GM20000 (cell line): ENCODE results near the gene CCNK.
A peak's percentile ranks its signal among the peaks of the same experiment; 100 is the strongest.

ENCODE experiments used
- DNase-seq: peaks from one replicate; pipeline ENCODE4 v3.0.0; 2012; ENCODE audit warnings: low spot score
- TF ChIP-seq, protein P1 (sequence below): IDR thresholded peaks from 2 replicates; pipeline ENCODE4 v1.5.1; 2012; ENCODE audit warnings: mild to moderate bottlenecking, control low read depth; ENCODE audit errors: extremely low read depth, missing control alignments

Gene CCNK

DNA sequence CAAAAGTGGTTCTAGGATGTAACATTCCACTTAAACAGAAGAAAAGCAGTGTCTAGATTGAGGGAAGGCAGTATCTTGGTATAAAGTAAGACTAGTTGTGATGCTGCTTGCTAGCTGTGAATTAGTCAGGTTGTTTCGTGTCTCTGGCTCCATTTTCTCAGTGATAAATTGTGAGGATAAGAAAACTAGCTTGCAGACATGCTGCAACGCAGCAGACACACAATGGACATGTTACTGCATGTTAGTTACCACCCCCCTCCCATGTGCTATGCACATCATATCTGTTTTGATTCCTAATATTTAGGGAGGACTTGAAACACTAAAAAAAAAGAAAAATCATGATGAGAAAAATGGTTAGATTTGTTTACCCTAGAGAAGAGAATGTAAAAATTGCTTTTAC, 2.9 kb downstream of the CCNK start:
- TF ChIP-seq, protein P1, sequence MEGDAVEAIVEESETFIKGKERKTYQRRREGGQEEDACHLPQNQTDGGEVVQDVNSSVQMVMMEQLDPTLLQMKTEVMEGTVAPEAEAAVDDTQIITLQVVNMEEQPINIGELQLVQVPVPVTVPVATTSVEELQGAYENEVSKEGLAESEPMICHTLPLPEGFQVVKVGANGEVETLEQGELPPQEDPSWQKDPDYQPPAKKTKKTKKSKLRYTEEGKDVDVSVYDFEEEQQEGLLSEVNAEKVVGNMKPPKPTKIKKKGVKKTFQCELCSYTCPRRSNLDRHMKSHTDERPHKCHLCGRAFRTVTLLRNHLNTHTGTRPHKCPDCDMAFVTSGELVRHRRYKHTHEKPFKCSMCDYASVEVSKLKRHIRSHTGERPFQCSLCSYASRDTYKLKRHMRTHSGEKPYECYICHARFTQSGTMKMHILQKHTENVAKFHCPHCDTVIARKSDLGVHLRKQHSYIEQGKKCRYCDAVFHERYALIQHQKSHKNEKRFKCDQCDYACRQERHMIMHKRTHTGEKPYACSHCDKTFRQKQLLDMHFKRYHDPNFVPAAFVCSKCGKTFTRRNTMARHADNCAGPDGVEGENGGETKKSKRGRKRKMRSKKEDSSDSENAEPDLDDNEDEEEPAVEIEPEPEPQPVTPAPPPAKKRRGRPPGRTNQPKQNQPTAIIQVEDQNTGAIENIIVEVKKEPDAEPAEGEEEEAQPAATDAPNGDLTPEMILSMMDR, result no peak
- no peak for DNase-seq

DNA sequence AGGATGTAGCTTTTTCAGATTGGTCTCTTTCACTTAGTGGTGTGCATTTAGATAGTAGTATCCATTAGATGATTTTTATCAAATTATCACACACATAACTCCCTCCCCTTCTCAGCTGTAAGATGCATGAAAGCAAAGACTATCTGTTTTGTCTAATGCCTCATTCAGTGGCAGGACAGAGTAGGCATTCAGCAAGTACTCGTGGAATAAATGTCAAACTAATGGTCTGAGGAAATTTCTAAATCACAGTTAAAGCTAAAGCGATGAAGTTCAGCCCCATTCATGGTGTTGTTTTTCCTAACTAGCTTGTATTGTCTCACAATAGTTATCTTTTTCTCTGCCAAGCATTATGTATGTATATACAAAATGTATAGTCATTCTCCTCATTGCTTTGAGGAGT, 16.1 kb downstream of the CCNK start:
- TF ChIP-seq, protein P1, result no peak
- no peak for DNase-seq

DNA sequence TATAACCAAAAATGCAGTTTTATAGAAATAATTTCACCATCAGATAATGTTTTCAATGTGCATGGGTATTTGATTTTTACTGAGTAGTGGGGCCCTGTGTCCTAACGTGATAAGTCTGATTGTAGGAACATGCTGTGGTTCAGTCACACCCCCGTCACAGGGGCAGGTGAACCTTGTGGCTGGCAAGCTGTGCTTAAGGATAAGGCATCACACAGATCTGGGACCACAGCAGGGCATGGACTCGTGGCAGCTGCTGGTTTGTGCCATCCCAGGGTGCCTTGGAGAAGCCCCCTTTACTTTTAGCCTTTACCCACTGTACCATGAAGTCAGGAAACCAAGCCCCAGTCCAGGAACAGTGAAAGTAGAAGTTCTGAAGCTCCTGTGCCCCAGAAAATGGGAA, 16.7 kb downstream of the CCNK start:
- no peak for DNase-seq

DNA sequence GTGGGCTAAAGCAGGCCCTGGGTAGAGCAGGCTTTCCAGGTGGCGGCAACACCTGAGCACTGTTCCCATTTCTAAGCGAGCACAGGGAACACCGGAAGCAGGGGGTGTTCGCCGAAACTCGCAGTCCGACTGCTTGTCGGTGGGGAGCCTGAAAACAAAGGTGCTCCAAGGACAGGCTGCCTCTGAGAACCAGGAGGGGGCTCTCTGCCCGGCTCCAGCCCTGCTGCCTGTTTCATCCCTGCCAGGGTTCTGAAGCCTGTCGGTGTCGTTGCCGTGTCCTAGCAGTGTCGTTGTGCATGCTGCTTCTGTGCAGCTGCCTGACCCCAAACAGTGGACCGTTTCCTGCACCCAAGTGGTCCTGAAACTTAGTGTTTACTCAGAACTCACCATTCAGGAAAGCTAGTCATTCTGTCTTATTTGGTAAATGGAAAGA, 21.8 kb downstream of the CCNK start:
- TF ChIP-seq, protein P1, result no peak
- DNase-seq, result no peak

More for the DNA sequence above, 16.7 kb downstream of the CCNK start:
- TF ChIP-seq, protein P1, result no peak

DNA sequence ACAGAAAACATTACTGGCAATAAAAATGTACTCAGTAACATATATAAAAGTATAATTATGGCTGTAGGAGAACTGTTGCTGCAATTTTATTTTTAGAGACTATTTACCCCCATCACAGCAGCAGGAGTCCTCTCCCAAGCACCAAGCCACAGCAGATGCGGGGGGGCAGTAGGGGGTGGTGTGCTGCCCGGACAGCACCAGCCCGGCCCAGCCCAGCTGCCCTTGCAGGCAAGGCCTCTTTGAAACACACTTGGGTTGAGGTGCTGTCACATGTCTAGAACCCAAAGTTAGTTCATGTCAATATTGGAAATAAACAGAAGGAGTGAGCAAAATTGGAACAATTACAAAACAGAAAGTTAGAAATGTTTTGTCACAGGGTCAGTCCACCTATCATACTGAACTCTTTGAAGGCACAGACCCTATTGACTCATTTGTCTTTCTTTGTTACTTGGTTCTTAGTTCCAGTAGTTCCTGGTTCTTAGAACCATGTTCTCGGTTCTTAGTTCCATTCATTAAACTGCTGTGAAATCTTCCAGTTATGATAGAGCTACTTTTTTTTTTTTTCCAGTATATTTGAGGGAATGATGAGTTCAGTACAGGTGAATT, 22.7 kb downstream of the CCNK start:
- no peak for DNase-seq
- TF ChIP-seq, protein P1, result no peak

DNA sequence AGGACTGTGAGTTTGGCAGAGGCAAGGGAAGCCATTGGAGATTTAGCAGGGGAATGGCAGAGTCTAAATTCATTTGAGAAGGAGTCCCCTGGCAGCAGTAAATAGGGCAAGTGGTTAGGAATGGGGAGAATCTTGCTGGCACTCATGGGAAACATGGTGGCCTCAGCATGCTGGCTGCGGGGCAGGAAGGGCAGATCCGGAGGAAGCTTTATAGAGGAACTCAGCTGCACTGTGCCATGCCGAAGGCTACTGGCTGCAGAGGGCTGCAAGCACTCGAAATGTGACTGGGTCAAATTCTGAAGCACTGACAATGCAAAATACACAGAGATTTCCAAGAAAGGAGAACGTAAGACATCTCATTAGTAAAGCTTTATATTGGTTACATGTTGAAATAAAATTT, 23.9 kb downstream of the CCNK start:
- TF ChIP-seq, protein P1, result no peak
- DNase-seq, result peak; percentile 5

DNA sequence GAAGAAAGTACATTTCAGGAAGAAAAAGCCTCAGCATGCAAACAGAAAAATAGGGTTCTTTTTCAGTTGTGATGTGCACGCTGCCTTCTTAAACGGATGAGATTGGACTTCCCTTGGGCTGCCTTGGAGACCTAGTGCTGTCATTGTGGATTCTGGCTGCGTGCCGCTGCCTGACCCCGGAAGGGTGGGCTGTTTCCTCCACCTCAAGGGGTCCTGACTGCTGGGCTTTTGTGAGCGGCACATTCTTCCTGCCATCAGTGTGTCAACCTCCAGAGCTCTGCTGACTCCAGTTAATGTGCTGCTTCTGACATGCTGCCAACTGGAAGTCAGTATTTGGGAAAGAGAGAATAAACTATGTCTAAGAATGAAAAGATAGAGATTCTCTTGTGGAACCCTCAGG, 25.1 kb downstream of the CCNK start:
- TF ChIP-seq, protein P1, result no peak
- peak; percentile 11 for DNase-seq
